GM19099 (cell line): ENCODE measurements around the gene KRT6B.

Experiments
- POLR2A ChIP-seq: IDR thresholded peaks from 3 replicates; pipeline ENCODE4 v1.6.1; 2011; ENCODE audit warnings: low read depth; ENCODE audit not compliant: insufficient read length; ENCODE audit errors: extremely low read depth

KRT6B gene

GRCh38 chr12:52452101-52452500 is at the start of gene KRT6B:
Gene KRT6B, minus strand, starts transcription at chr12:52452146. Its CDS starts 68 bp downstream, at chr12:52452078.
- no peak for TF ChIP-seq POLR2A

- TF ChIP-seq POLR2A: no peak
Measured at GRCh38 chr12:52501490-52501889, 49.5 kb upstream of the KRT6B start.

GRCh38 chr12:52499806-52500560 is 48.0 kb upstream of the KRT6B start:
- TF ChIP-seq POLR2A: no peak

GRCh38 chr12:52498946-52499345 is 47.0 kb upstream of the KRT6B start:
- no peak for TF ChIP-seq POLR2A

GRCh38 chr12:52497975-52498374 is 46.0 kb upstream of the KRT6B start:
- no peak for TF ChIP-seq POLR2A

GRCh38 chr12:52496590-52497071 is 44.7 kb upstream of the KRT6B start:
- TF ChIP-seq POLR2A: no peak

- TF ChIP-seq POLR2A: no peak
Measured at GRCh38 chr12:52496054-52496453, 44.1 kb upstream of the KRT6B start.

GRCh38 chr12:52495389-52495788 is 43.4 kb upstream of the KRT6B start:
- no peak for TF ChIP-seq POLR2A

- no peak for TF ChIP-seq POLR2A
Measured at GRCh38 chr12:52494518-52494917, 42.6 kb upstream of the KRT6B start.

GRCh38 chr12:52494100-52494499 is 42.2 kb upstream of the KRT6B start:
- TF ChIP-seq POLR2A: no peak

- no peak for TF ChIP-seq POLR2A
Measured at GRCh38 chr12:52493172-52493571, 41.2 kb upstream of the KRT6B start, which contains the start of gene KRT6A. Gene KRT6A, minus strand, starts transcription at chr12:52493257. Its CDS starts 69 bp downstream, at chr12:52493188.

- TF ChIP-seq POLR2A: no peak
Measured at GRCh38 chr12:52488736-52489135, 36.8 kb upstream of the KRT6B start.

- TF ChIP-seq POLR2A: no peak
Measured at GRCh38 chr12:52487211-52487610, 35.3 kb upstream of the KRT6B start.

GRCh38 chr12:52486166-52487105 is 34.5 kb upstream of the KRT6B start:
- TF ChIP-seq POLR2A: no peak

- no peak for TF ChIP-seq POLR2A
Measured at GRCh38 chr12:52480073-52480472, 28.1 kb upstream of the KRT6B start.
